HG03442 (cell line): Measurements from ENCODE around the gene CCR5AS.
"Not testable (repeated sequence)": the region's sequence is repeated elsewhere in the genome, so short reads cannot be mapped to it uniquely, and the experiment has no call there.

Experiments
- ATAC-seq: cut with Tn5 transposase; IDR thresholded peaks from one replicate; pipeline ENCODE4 v1.9.1; 2021; ENCODE audit warnings: mild to moderate bottlenecking, moderate library complexity; ENCODE audit not compliant: unreplicated experiment

The CCR5AS gene

GRCh38 chr3:46359733-46360493, 47.0 kb downstream of the CCR5AS start:
- peak; percentile 57 for ATAC-seq

- no peak for ATAC-seq
Observed at GRCh38 chr3:46358466-46358865, 48.4 kb downstream of the CCR5AS start.

DNA sequence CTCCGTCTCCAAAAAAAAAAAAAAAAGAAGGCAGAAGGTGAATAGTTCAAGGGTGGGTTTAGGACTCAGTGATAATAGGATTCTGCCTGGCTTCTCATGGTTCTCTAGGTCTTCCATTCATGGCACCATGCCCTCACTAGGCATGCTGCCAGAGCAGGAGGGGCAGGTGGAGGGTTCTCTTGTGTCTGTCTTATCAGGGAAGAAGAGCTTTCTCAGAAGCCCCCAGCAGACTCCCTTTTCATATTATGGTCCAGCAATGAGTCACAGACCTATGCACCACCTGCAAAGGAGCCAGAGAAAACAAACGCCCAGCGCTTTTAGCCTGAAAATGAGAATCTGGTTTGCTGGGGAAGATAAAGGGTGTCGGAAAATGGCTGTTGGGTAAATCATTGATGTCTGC, 50.0 kb downstream of the CCR5AS start:
- no peak for ATAC-seq

DNA sequence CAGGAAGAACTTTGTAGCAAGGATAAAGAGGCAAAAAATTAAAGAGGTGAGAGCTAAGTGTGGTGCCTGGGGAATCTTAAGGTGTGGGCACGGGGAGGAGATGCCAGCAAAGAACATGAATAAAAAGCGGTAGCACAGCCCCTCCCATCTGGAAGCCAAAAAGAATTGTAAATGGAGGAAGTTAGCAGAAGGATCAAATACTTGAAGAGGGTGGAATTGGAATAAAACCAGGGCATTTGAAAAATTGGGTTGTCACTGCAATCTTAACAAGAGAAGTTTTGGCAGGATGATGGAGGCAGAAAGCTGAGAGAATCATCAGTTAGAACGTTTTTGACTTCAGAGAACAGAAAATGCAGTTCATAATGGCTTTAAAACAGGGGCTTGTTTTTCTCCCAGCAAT, 50.6 kb downstream of the CCR5AS start:
- ATAC-seq: no peak

DNA sequence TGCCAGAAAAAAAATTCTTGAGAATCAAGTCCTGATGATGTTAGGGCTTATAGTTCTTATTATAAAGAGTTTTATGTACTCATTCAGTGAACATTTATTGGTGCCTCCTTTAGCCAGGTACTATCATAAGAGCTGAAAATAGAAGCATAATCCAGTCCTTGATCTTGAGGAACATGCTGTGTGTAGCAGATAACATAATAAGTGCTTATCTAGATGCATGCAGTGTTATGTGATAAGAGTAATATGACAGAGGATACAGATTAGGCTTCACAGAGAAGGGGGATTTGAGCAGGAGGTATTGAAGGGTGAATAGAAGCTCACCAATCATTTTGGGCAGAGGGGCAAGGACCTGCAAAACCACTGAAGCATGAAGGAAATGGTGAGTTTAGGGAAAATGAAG, 51.9 kb downstream of the CCR5AS start:
- no peak for ATAC-seq

GRCh38 chr3:46354478-46354877, 52.4 kb downstream of the CCR5AS start:
- no peak for ATAC-seq

DNA sequence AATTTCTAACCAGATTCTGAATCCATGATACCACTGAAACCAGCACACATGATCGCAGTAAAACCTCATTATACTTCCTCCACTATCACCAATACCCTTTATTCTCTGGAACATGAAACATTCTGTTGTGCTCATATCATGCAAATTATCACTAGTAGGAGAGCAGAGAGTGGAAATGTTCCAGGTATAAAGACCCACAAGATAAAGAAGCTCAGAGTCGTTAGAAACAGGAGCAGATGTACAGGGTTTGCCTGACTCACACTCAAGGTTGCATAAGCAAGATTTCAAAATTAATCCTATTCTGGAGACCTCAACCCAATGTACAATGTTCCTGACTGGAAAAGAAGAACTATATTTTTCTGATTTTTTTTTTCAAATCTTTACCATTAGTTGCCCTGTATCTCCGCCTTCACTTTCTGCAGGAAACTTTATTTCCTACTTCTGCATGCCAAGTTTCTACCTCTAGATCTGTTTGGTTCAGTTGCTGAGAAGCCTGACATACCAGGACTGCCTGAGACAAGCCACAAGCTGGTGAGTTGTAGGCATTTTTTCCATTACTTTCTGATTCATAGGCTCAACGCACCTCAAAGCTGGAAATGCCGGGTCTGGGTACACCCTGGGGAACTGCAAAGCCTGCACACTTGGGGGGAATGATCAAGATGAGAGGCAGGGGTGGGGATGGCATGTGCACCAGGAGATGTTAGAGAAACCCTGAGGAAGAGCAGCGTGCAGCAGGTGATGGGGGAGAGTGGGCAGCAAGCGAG, 53.0 kb downstream of the CCR5AS start, which contains the start of gene CCR2:
Gene CCR2, plus strand, starts transcription at position 465 of the 764 bp plus-strand sequence. CDS start 3,417 bp downstream, outside the sequence.
- ATAC-seq: no peak

- no peak for ATAC-seq
Observed at GRCh38 chr3:46353090-46353489, 53.8 kb downstream of the CCR5AS start.

GRCh38 chr3:46351646-46352045, 55.2 kb downstream of the CCR5AS start:
- ATAC-seq: no peak

GRCh38 chr3:46350262-46350565, 56.7 kb downstream of the CCR5AS start:
- ATAC-seq: no peak

GRCh38 chr3:46349484-46350261, 57.2 kb downstream of the CCR5AS start:
- no peak for ATAC-seq

DNA sequence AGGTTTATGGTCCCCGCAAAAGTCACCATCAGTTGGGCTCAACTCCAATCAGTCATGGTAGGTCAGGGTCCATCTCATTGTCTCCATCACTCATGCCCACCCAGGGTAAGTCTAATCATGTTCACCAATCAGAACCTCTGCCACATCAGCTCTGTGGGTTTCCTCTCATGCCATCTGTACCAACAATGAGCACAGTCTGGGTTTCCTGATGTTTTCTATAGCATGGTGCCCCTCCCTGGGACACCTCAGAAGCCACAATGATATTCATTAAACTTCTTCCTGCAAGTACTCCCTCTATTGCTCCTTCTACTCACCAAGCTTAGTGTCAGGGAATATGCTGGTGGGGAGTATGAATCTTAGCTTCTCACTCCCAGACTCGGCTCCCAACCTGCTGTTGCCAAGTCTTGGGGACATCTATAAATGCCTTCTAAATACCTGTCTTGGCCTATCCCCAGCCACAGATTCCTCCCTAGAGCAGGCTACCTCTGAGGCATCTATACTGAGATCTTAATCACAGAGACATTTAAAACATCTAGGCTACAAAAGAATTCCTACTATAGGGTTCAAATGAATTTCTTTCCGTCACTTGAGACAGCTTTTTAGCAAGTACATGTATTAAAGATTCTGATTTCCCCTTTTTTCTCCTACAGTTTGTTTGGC, 57.9 kb downstream of the CCR5AS start:
- ATAC-seq: no peak

DNA sequence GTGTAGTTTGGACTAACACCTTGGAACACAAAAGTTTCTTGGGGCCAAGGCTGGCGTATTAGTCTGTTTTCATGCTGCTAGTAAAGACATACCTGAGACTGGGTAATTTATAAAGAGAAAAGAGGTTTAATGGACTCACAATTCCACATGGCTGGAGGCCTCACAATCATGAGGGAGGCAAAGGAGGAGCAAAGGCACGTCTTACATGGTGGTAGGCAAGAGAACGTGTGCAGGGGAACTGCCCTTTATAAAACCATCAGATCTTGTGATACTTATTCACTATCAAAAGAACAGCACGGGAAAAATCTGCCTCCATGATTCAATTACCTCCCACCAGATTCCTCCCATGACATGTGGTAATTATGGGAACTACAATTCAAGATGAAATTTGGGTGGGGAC, 62.4 kb downstream of the CCR5AS start:
- ATAC-seq: no peak

DNA sequence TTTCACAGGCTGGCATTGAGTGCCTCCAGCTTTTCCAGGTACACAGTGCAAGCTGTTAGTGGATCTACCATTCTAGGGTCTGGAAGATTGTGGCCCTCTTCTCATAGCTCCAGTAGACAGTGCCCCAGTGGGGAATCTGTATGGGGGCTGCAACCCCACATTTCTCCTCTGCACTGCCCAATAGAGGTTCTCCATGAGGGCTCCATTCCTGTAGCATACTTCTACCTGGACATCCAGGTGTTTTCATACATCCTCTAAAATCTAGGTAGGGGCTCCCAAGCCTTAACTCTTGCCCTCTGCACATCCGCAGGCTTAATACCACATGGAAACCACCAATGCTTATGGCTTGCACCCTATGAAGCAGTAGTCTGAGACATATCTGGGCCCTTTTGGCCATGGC, 68.0 kb downstream of the CCR5AS start:
- no peak for ATAC-seq

- ATAC-seq: no peak
Observed at GRCh38 chr3:46337911-46338310, 69.0 kb downstream of the CCR5AS start.

DNA sequence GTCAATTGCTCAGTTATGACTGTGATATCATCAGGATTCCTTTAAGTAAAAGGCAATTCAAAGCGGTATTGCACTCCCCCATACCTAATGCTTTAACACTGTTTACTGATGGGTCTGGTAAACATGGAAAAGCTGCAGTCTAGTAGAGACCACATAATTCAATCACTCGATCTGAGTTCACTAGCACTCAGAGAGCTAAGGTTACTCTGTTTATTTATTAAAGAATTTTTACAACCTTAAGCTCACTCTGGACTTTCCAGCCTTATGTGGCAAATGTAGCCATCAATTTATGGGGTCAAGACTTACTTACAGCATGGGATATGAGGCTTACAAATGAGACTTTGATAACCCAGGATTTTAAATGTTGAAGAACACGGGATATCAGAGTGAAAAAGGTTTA, 71.3 kb downstream of the CCR5AS start:
- ATAC-seq: no peak

DNA sequence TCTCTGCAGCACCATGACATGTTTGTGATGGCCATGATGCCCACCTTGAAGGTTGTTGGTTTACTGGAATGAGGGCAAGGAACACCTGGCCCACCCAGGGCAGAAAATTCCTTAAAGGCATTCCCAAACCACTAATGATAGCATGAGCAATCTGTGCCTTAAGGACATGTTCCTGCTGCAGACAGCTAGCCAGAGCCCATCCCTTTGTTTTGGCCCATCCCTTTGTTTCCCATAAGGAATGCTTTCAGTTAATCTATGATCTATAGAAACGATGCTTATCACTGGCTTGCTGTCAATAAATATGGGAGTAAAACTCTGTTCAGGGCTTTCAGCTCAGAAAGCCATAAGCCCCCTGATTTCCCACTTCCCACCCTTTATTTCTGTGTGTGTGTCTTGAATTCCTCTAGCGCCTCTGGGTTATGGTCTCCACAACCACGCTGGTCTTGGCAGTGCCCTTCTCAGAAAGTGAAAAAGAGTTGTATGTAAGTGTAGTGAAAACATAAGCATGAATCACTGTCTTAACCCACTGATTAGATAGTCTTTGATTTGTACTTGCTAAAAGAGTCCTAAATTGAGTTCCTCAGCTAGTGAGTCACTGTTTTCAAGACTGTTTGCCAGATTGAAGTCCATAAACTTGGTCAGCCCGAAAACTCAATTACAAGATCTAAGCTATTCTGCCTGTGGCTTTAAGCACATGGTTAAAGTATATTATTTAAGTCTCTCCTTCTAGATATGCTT, 72.0 kb downstream of the CCR5AS start:
- ATAC-seq: no peak

GRCh38 chr3:46330676-46331075, 76.2 kb downstream of the CCR5AS start:
- ATAC-seq: not testable (repeated sequence)

DNA sequence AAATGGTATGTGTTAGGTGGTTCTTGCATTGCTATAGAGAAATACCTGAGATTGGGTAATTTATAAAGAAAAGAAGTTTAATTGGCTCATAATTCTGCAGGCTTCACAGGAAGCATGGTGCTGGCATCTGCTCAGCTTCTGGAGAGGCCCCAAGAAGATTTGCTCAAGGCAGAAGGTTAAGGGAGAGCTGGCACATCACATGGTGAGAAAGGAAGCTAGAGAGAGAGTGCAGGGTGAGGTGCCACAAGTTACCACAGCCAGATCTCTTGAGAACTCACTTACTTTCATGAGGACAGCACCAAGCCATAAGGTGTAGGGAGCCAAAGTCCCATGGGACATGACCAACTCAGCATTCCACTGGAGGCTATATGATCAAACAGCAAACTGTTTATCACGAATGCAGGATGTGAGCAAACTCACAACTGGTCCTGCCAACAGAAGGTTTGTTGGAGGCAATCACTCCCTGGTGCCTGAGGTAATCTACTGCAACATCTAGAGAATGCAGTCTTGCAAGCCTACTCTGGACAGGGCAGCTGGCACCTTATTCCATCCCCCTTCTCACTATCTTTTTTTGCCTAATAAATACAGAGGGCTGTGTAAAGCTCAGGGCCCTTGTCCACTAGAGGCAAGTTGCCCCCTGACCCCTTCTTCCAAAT, 81.1 kb downstream of the CCR5AS start:
- ATAC-seq: no peak

GRCh38 chr3:46324036-46324435, 82.8 kb downstream of the CCR5AS start:
- ATAC-seq: no peak
